ENCODE results near the gene KIF25.

GRCh38 chr6:168092541-168092940 lies 95.1 kb downstream of the KIF25 start:
- TF ChIP-seq, protein P1, sequence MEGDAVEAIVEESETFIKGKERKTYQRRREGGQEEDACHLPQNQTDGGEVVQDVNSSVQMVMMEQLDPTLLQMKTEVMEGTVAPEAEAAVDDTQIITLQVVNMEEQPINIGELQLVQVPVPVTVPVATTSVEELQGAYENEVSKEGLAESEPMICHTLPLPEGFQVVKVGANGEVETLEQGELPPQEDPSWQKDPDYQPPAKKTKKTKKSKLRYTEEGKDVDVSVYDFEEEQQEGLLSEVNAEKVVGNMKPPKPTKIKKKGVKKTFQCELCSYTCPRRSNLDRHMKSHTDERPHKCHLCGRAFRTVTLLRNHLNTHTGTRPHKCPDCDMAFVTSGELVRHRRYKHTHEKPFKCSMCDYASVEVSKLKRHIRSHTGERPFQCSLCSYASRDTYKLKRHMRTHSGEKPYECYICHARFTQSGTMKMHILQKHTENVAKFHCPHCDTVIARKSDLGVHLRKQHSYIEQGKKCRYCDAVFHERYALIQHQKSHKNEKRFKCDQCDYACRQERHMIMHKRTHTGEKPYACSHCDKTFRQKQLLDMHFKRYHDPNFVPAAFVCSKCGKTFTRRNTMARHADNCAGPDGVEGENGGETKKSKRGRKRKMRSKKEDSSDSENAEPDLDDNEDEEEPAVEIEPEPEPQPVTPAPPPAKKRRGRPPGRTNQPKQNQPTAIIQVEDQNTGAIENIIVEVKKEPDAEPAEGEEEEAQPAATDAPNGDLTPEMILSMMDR (conservative IDR thresholded peaks at IDR 0.05; ENCODE audit: low read depth, low read length): no peak
- no peak for TF ChIP-seq EZH2 (IDR thresholded peaks at IDR 0.05; ENCODE audit: borderline replicate concordance, low read depth, low read length, poor library complexity, severe bottlenecking)
